Prostate gland (tissue), 2 donors: ENCODE measurements around the gene GMDS. TPM values are rescaled to one million over a fixed set of nuclear protein-coding genes. Genes with fewer than 3 reads are reported as not detected.

Source experiments
- DNase-seq: peaks from one replicate; pipeline ENCODE4 v3.0.0-alpha.2; 2019; ENCODE audit warnings: low spot score
- H3K27ac ChIP-seq, 2 donors: fragments of 200-600 bp; sonication (generic); 2 replicates each; pipeline ENCODE4 v1.5.1; 2017 to 2019
- H3K27me3 ChIP-seq: fragments of 200-600 bp; sonication (generic); replicated peaks from 2 replicates; pipeline ENCODE4 v1.5.1; 2019; ENCODE audit not compliant: insufficient read depth
- H3K36me3 ChIP-seq, 2 donors: fragments of 200-600 bp; sonication (generic); 1 replicate in 1 of 2; 2 replicates in 1 of 2; pipeline versions ENCODE4 v1.5.1 to v1.8.1; 2017 to 2019
- H3K4me1 ChIP-seq: fragments of 200-600 bp; sonication (generic); replicated peaks from 2 replicates; pipeline ENCODE4 v1.5.1; 2019
- H3K4me3 ChIP-seq, 2 donors: fragments of 200-600 bp; sonication (generic); 2 replicates each; pipeline ENCODE4 v1.5.1; 2017 to 2019
- H3K9me3 ChIP-seq: fragments of 200-600 bp; sonication (generic); 2 replicates; pipeline ENCODE4 v1.5.1; 2017
- CTCF ChIP-seq, 4 experiments: fragments of 200-600 bp in 2 of 4; fragments of 450-650 bp in 2 of 4; sonication (generic) in 2 of 4; IDR thresholded peaks; 1 replicate in 3 of 4; 2 replicates in 1 of 4; pipeline ENCODE4 v1.5.1; 2016 to 2019; ENCODE audit warnings: antibody characterized with exemption in 4 of 4, mild to moderate bottlenecking in 2 of 4, moderate library complexity in 2 of 4
- POLR2A ChIP-seq: fragments of 450-650 bp; IDR thresholded peaks from one replicate; pipeline ENCODE4 v1.6.1; 2016; ENCODE audit warnings: antibody characterized with exemption, mild to moderate bottlenecking
- POLR2AphosphoS5 ChIP-seq: sonication (generic); formaldehyde crosslinking; IDR thresholded peaks from one replicate; pipeline ENCODE4 v1.6.1; 2017; ENCODE audit warnings: antibody characterized with exemption
- WGBS: methylation state at CpG from one replicate; pipeline ENCODE4 v1.1.5; 2018; 5-methylcytosine and 5-hydroxymethylcytosine counted together
- intact Hi-C: fragments of 100-400 bp; cut with DNase I; formaldehyde crosslinking; loops from one replicate; pipeline ENCODE4 v1.14.2; 2022
- total RNA-seq, 2 donors: library from RNA; depleted of rRNA; stranded (reverse); fragments of >200 nt; gene quantifications; one replicate each; pipeline ENCODE4 v1.1.0, GENCODE V29; 2016

GMDS gene
- total RNA-seq, 2 donors from 2014 or later = 24.9 to 29.9 TPM

GRCh38 chr6:1820714-1821113, 424.7 kb downstream of the GMDS start:
- no peak overlapping the region for H3K27ac ChIP-seq
- no peaks in the 10 kb centered on the region for H3K27me3 ChIP-seq
- no peaks in the 10 kb centered on the region for H3K4me1 ChIP-seq
- intact Hi-C loops = no loop called here
- no peak overlapping the region for H3K4me3 ChIP-seq
- no peaks in the 10 kb centered on the region for H3K36me3 ChIP-seq
- WGBS = 94% methylated on average over 1 of the region's 1 CpG
- no peaks in the 10 kb centered on the region for H3K9me3 ChIP-seq
- TF ChIP-seq POLR2AphosphoS5 = no peak
- no peak for TF ChIP-seq CTCF (IDR thresholded peaks at IDR 0.05)
- no peak for TF ChIP-seq POLR2A
- no peak for DNase-seq

GRCh38 chr6:1820165-1820564, 425.2 kb downstream of the GMDS start:
- Histone ChIP-seq H3K27me3 (no peaks in the 10 kb centered on the region), H3K36me3 (no peaks in the 10 kb centered on the region), H3K4me1 (no peaks in the 10 kb centered on the region), H3K4me3 (no peak overlapping the region), H3K27ac (no peak overlapping the region), H3K9me3 (no peaks in the 10 kb centered on the region)
- WGBS = 83% methylated on average over 1 of the region's 1 CpG
- no peak for TF ChIP-seq CTCF (IDR thresholded peaks at IDR 0.05)
- no peak for TF ChIP-seq POLR2A
- TF ChIP-seq POLR2AphosphoS5 = no peak
- intact Hi-C loops = no loop called here
- DNase-seq = no peak

GRCh38 chr6:1819007-1819406, 426.4 kb downstream of the GMDS start:
- Histone ChIP-seq H3K27me3 (no peaks in the 10 kb centered on the region), H3K4me1 (no peaks in the 10 kb centered on the region), H3K4me3 (no peak overlapping the region), H3K36me3 (no peaks in the 10 kb centered on the region), H3K9me3 (no peaks in the 10 kb centered on the region), H3K27ac (no peak overlapping the region)
- DNase-seq = no peak
- WGBS = 94% methylated on average over 3 of the region's 3 CpGs
- TF ChIP-seq POLR2A (no peak), CTCF (IDR thresholded peaks at IDR 0.05) (no peak), POLR2AphosphoS5 (no peak)
- intact Hi-C loops = no loop called here

GRCh38 chr6:1817033-1817761, 428.2 kb downstream of the GMDS start:
- no peaks in the 10 kb centered on the region for H3K36me3 ChIP-seq

GRCh38 chr6:1815827-1816452, 429.5 kb downstream of the GMDS start:
- Histone ChIP-seq H3K4me3 (no peak overlapping the region), H3K27ac (no peak overlapping the region), H3K36me3 (no peaks in the 10 kb centered on the region), H3K4me1 (no peaks in the 10 kb centered on the region), H3K27me3 (no peaks in the 10 kb centered on the region), H3K9me3 (no peaks in the 10 kb centered on the region)
- TF ChIP-seq POLR2A (no peak), CTCF (IDR thresholded peaks at IDR 0.05) (no peak), POLR2AphosphoS5 (no peak)
- intact Hi-C loops = no loop called here
- WGBS = 95% methylated on average over 8 of the region's 8 CpGs
- no peak for DNase-seq

More at GRCh38 chr6:1817033-1817761, 428.2 kb downstream of the GMDS start:
- intact Hi-C loops = no loop called here
- TF ChIP-seq POLR2A (no peak), POLR2AphosphoS5 (peak; percentile 21)
- Histone ChIP-seq H3K9me3 (no peaks in the 10 kb centered on the region), H3K4me1 (no peaks in the 10 kb centered on the region), H3K4me3 (no peak overlapping the region), H3K27ac (no peak overlapping the region), H3K27me3 (no peaks in the 10 kb centered on the region)
- no peak for DNase-seq
- 66% methylated on average over 4 of the region's 4 CpGs for WGBS
